Measurements from ENCODE around the gene OXNAD1.

The OXNAD1 gene

DNA sequence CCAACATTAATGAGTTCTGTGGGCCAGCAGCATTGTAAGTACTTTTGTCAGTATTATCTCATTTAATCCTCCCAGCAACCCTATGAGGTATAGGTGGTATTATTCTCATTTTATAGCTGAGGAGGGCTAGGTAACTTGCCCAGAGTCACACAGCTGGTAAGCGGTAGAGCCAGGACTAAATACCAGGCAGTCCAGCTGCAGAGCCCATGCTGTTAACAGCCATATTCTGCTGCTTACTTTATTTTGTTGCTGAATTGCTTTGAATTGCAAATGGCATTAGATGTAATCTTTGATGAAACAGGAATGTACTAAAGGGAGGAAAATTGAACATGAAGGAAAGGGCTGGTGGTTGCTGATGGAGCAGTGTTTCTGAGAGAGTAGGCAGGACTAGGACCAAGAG lies 19.6 kb downstream of the OXNAD1 start:
- no peak for DNase-seq

DNA sequence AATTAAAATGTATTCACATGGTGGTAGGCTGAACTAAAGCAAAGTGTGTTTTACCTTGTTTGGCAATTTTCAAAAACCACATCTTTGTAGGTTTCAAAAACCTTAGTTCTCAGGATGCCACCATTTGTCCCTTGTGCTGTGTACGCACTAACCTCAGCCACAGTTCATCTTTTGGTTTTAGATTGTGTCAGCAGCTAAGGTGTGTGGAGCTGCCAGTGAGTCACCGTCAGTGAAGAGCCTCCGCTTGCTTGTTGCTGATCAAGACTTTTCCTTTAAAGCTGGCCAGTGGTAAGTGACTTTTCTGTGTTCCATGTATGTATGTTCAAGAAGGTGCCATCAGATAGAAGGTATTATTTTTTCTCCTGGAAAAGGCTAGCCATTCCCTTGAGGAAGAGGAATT lies 21.1 kb downstream of the OXNAD1 start:
- no peak for DNase-seq

DNA sequence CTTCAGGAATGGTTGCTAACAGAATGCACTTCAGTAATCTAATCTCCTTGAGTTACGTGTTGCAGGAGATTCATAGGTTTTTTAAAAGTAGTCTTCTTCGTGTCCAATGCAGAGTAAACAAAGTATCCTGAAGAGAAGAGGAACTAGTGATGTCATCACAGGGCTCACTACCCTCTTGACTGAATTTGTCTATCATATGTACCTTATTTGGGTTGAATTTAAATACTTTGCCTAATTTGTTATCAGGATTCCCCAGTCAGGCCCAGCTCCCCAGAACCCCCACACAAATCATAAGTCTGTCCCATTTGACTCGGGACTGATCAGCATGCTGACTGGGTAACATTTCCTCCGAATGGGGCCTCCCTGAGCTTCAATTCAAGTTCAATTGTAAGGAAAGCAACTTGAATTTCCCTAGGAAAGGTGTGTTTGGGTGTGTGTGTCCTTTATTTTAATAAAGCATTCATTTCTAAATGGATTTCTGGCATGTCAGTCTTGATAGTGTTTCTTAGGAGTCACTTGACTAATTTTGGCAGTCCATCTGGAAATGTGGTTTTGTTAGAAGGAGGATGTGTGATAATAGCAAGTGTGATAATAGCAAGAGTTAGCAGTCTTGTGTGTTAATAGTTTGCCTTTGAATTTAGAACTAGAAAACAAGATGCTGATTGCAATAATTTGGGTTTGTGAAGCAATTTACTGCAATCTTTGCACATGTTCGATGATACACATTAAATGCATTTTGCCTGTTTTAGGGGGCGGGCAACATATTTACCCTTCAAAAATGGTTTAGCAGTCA lies 21.9 kb downstream of the OXNAD1 start:
- no peak for DNase-seq

DNA sequence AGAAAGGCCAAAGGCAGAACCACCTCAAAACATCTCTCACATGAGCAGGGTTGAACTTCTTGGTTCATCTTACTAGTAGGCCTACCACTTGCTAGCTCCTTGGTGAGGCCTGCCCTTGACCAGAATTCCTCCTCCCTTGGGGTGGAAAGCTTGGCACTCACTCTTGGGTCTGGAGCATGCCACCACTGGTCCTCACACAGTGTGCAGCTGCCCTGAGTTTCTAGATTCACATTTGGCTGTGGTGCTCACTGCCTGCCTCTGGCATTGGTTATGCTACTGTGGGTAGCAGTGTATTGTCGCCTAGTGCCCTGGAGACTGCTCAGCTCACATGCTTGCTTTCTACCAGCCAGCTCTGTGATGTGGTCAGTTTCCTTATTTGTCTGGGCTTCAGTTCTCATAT lies 23.7 kb downstream of the OXNAD1 start:
- DNase-seq, result no peak

DNA sequence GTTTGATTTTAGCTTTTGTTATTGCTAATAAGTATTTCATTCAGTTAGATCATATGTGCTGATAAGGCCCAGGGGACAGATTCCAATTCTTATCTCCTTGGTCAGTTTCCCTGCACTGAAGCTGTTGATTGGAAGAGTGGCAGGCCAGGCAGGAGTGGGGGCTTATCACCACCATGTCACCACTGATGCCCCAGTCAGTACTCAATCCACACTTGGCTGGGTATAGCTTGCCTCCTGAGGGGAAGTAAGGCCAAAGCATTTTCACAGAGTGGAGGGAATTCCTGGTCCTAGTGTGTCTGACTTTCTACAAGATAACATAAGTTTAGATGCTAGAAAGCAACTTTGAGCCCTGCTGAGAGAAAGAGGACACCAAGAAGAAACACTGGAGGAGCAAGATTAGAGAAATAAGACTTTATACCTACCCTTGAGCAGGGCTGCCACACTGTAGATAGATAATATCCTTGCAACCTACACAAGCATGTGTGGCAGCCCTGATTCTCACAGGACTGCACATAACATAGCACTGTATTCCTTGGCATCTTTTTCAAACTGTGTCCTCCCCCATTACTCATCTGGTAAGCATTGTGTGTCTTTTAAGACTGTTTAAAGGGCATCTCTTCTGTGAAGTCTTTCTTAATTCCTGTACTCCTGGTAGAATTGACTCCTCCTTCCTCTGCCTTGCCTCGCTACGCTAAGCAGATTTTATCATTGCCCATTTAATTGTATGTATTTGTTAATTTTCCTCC lies 24.3 kb downstream of the OXNAD1 start:
- DNase-seq, result no peak

DNA sequence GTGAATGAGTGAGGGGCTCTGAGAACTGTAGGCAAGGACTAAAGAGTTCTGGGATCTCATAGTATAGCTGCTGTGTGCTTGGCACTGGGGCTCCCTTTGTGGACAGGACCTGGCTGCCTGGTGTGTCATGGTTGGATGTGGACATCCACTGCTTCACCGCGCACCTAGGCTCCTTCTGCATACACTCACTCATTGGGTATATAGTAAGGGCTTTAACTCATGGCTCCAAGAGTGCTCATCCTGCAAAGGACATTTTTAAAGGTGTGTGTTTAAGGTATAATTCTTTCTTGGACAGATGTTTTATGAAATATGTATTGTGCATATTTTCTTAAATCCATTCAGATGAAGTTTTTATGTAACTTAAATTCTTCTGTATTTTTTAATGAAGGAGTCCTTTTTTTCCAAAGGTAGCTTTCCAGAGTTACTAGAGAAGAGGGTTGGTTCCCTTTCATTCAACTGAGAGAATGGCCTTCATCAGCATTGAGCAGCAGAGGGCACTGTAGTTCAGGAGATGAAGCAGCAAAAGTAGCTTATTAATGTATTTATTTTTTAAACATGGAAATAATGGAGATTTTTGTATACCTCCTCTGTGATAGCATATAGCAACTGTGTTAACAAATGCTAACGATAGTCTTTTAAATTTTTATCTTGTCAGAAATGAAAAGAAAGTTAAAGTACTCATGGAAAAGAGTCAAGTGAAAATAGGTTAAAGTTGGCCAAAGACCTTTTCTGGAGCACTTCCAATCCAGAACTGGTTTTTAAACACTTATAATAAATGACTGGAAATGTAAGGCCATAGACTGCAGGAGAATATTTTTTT lies 25.2 kb downstream of the OXNAD1 start:
- peak; percentile 40 for DNase-seq

DNA sequence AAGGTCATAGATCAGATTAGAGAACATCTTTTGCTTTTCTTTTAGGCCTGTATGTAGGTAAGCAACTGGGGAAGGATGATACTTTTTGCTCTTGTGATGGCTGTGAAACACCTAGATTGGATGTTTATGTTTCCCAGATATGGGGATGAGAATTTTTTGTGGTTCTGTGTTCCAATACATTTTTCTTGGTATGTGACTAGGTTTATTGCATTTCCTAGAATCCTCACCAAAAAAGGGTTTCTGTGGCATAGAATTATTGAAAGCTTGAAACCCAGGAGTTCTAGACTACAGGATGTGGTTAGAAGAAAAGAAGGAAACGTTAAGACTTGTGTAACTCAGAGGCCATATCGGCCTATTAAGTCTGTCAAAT lies 25.8 kb downstream of the OXNAD1 start:
- no peak for DNase-seq

DNA sequence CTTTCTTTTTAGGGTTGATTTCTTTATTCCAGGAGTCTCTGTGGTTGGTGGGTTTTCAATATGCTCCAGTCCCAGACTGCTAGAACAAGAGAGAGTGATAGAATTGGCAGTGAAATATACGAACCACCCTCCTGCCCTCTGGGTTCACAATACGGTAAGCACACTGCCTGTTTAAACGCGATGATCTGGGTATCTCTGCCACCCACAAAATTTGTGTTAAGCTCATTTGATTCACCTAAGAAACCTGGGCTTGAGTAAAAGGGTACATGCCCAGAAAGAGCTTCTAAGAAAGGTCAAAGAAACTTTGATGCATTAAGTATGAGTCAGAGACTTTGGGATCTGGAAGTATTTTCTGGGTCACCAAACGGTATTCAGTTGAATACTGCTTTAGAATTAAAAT lies 29.8 kb downstream of the OXNAD1 start:
- DNase-seq, result no peak

DNA sequence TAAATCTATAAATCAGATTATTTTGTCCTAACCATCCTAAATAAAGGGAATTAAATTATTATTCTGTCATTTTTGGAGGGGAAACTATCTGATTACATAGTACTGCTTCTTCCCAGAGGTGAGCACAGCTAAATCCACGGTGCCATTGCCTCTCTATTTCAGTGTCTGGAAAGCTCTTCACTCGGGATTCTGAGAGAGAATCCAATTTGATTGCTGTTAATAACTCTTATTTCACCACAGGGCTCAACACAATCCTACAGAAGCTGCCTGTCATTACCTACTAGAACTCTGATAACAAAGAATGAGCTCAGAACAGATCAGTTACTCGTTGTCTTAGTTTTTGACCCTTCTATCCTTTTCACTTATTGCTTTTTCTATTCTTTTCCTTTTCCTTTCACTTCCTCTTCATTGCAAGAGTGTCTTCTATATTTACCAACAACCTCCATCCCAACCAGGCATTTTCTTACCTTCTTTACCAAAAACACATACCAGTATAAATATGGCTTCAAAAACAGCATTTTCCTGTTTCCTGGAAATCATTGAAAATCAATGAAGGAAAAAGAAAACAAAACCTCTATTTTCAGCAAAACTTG lies 30.4 kb downstream of the OXNAD1 start:
- no peak for DNase-seq

DNA sequence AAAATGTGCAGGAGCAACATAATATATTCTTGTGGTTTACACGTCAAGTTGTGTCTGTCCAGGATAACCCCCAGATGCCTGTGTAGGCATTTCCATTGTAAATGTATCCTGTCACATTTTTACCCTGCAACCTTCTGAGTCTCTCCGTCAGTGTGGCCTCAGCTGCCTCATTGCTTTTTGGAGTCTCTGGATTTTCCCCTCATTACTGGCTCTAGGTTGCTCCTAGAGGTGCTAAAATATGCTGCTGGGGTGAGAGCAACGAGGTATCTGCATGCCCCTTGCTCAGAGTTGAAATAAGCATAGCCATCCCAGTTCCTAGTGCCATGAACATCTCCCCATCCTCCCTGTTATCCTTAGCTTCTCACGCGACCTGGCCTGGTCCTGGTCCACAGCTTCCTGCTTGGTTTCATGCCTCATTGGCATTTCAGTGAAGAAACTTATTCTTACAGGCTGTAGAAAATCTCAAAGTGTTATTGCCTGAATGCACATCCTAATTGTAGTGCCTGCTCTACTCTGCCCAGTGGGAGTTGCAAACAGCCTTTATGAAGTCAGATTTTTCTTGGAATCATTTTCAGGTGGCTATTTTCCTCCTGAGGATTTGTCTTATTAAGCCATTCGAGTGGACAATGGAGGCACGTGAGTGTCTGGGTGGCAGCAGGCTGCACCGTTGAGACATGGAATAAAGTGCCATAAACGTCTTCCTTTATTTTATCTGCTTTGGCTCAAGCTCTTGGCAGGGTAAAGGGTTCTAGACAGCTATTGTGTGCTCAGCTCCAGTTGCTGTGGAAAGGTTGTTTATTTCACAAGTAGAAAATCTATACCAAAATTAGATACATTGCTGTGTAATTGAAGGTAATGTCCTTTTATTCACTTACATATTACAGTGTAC lies 33.2 kb downstream of the OXNAD1 start:
- no peak for DNase-seq

DNA sequence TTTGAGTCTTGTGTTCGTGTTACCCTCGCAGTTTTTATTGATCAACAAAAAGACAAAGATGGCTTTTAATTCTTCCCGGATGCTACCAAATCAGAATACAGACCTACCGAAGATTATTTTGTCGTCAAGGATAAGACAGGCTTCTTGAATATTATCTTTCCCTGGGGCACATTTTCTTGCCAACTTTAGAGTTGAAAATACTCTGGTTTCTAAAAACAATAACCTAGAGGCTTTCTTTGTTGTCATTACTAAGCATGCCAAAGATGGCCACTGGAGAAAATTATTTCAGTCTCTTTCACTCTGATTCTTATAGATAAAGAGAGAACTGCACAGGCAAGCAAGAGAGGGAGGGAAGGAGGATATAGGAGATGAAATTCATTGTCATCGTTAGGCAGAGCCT lies 33.9 kb downstream of the OXNAD1 start:
- no peak for DNase-seq

DNA sequence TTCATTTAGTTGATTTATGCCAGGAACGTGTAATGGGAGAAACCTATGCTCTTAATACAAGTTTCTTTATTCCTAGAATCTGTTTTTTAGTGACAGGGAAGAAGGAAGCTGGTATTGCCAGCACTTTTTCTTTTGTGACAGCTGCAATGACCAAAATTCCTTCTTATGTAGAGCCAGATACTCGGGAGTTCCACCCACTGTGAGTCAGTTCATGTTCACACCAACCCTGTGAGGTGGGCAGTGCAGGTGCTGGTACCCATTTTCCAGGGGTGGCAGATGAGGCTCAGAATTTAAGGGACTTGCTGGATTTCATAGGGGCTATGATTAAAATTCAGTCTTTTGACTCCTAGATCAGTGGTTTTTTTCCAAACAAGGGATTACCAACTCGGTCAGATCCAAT lies 34.7 kb downstream of the OXNAD1 start:
- DNase-seq, result no peak

DNA sequence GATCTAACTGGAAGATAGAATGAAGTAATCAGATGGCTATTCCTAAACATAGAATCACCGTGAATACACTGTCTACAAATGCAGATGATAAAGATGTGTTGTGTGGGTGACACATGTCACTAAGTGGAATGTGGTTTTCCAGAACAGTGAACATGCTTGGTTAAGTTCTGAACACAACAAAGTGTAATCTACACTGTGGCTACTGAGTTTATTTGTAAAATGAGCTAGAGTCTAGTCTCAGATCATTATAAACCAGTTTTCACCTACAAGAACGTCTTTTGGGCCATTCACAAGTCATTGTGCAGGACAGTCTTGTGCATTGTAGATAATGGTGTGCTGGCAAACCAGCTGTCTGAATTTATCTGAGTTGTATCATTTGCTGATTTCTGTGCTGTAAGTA lies 35.3 kb downstream of the OXNAD1 start:
- no peak for DNase-seq

DNA sequence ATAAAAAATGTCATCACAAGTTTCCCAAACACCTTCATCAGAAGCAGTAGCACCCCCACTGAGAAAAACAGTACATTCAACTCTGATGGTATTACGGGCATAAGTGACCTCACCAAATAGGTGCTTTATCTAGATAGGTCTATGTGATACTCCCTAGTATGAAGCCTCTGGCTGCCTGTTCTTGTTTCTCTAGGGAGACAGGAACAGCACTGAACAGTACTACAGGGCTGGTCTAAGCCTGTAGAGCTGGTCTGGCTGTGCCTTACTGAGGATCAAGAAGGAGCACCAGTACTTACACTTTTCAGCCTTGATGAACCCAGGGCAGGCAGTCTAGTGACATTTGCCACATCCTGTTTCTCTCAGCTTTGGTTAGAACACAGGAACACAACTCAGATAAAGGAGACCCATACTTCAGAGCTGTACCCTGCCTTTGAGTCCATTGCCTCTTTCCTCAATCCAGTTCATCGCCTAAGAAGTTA lies 35.9 kb downstream of the OXNAD1 start:
- DNase-seq, result no peak

DNA sequence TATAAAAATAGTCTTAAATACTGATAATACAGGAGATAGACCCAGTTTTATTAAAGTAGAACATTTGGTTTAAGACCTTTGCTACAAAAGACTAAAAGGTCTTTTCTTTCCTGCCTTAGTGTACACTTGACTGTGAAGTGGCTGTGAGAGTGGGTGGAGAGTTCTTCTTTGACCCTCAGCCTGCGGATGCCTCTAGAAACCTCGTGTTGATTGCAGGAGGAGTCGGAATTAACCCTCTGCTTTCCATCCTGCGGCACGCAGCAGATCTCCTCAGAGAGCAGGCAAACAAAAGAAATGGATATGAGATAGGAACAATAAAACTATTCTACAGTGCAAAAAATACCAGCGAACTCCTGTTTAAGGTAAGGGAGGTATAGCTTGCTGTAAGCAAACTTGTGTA lies 36.5 kb downstream of the OXNAD1 start:
- DNase-seq, result no peak

DNA sequence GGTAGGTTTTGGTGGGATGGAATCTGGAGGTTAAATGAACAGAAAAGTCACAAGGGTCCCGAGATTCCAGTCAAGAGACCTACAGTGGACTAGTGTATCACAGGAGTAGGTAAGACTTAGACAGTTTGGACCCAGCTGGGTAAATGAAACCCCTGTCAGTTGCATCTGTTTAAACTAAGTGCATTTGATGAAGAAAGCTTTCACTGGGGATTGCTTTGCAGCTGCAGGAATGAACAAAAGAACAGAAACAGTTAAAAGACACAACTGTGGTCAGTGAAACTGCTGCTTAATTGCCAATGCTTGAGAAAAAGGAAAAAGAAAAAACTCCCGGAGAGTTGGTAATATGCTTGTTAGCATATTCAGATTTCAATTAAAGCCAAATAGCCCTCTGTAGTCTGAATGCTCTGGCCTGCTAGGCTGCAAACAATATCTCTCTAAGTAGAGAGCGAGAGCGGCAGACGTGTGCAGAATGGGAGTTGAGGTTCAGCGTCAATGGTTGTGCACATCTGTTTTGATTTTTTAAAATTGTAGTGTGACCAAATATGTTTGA lies 37.1 kb downstream of the OXNAD1 start:
- DNase-seq, result no peak

DNA sequence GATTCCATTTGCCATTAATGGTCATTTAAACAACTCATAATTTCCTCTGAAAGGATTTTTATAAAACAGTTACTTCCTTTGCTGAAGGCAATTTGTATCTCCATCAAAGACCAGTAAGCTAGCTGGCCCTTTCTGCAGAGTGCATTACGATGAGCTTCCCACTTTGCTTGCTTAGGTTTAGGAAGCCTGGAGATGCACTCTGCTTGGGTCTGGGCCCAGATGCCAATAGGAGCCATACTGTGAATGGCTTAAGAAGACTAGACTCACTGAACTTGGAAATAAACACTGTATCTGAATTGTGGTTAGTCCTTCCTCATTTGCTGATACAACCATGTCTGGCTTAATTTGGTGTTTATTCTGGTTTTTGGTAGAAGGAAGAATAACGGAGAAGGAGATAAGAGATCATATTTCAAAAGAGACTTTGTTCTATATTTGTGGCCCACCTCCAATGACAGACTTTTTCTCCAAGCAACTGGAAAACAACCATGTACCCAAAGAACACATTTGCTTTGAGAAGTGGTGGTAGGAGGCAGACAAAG lies 38.1 kb downstream of the OXNAD1 start:
- no peak for DNase-seq

DNA sequence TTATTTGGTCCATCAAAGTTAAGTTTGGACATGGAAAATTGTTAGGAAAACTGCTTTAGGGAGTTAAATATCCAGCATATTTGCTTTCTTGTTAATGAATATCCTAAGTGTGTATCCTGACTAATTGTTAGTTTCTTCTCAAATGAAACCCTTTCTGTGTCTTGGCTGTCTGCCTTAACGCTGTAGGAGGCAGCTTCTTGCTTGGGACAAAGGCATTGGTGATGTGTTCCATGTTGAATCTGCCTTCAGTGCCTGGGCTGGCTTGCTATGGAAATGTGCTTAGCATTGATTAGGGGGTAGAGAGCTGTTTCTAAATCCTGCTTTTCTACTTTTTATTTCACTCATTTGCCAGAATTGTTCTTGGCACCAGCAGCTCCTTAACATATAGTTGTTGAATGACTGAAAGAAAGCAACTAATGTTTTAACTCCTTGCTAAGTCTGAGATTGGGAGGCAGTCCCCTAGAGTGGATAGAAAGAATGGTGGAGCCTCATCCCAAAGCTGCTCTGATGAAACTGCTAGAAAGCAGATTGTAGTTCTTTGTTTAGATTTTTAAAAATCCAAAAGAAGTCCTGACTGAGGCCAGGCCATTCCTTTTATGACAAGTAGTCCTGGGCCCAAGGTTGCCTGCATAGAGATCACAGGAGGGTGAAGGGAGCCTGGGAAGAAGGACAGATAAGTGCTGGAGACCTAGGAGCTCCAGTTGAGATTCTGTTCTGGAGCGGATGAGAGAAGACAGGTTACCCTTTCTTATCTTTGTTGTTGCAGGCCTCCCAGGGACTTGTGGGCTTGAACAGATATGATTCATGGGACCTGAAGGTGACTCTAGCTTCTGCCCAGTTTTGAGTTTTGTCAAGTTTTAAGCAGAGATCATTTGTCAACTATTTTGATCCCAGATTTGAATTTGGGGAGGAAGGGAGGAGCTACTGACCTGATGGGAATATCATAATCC lies 39.3 kb downstream of the OXNAD1 start:
- peak; percentile 24 for DNase-seq

DNA sequence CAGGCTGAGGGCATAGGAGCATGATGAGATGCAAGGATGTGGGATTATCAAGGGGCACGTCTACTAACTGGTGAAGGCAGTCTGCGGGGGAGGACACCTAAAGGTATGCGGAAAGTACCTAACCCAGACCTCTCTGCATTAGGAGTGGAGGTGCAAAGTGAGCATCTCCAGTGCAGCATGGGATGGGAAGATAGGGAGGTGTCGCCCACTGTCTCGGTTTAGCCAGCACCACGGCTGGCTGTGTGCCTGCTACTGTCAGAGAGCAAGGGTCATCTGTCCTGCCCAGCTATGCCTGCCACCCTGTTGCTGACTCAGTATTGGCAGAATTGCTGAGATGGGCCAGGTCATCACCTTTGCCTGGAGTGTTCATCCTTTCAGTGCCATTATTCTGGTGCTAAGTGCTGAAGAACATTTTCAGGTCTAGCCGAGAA lies 40.1 kb downstream of the OXNAD1 start:
- no peak for DNase-seq

DNA sequence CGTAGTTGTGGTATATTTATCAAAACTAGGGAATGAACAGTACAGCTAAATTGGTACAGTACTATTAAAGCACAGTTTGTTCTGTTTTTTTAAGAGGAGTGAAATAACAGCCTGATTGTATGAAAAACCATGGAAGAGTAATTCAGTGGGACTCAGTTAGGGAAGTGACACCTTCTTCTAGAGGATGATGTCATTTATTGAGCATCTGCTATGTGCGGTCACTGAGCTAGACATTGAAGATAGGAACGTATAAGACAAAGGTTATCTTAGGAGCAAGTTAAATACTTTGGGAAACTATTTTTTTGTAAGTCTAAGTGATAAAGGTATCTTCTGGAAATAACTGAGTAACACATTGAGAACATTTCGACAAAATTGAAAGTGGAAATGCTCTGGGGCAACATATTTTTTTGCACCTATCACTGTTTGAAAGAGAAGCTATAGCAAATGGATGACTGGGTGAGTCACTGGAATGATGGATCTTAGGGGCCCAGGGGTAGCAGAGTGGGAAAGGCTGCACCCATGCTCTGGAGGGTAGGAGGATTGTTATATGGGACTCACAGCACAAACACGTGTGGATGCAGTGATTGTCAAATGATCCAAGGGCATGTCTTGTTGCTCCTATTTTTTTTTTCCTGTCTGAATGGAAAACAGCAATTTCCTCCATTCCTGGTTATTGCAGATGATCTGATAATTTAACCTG lies 43.0 kb downstream of the OXNAD1 start:
- DNase-seq, result no peak
